OCI-LY1 (cell line): ENCODE data around the gene ELL2.

ENCODE experiments used
- H2AFZ ChIP-seq: fragments of 200-600 bp; sonication (generic), shearing (Covaris generic); 2 replicates; pipeline ENCODE4 v1.6.0; 2014; ENCODE audit warnings: antibody characterized with exemption, mild to moderate bottlenecking, low read length
- H3F3A ChIP-seq: fragments of 200-600 bp; sonication (generic), shearing (Covaris generic); 2 replicates; pipeline ENCODE4 v1.6.0; 2014; ENCODE audit warnings: mild to moderate bottlenecking, antibody characterized with exemption, low read length, moderate library complexity; ENCODE audit not compliant: insufficient read depth
- H3K27ac ChIP-seq: fragments of 200-600 bp; sonication (generic); 2 replicates; pipeline ENCODE4 v1.5.1; 2014; ENCODE audit warnings: low read length, mixed run types, mild to moderate bottlenecking, low read depth; ENCODE audit not compliant: poor library complexity, severe bottlenecking
- H3K27me3 ChIP-seq: fragments of 200-600 bp; sonication (generic); 2 replicates; pipeline ENCODE4 v1.6.0; 2014; ENCODE audit warnings: antibody characterized with exemption, mild to moderate bottlenecking, low read length, moderate library complexity; ENCODE audit not compliant: insufficient read depth
- H3K36me3 ChIP-seq: fragments of 200-600 bp; sonication (generic); 2 replicates; pipeline ENCODE4 v1.6.1; 2014; ENCODE audit warnings: mild to moderate bottlenecking, antibody characterized with exemption, low read length, moderate library complexity, mixed read lengths; ENCODE audit not compliant: insufficient read depth
- H3K4me1 ChIP-seq: fragments of 200-600 bp; sonication (generic); 2 replicates; pipeline ENCODE4 v1.5.1; 2014; ENCODE audit warnings: mild to moderate bottlenecking, low read length, moderate library complexity; ENCODE audit not compliant: insufficient read depth, severe bottlenecking
- H3K4me2 ChIP-seq: fragments of 200-600 bp; sonication (generic), shearing (Covaris generic); 2 replicates; pipeline ENCODE4 v1.6.1; 2014; ENCODE audit warnings: low read length
- H3K4me3 ChIP-seq: fragments of 200-600 bp; sonication (generic); 2 replicates; pipeline ENCODE4 v1.5.1; 2014; ENCODE audit warnings: low read length, low read depth, mild to moderate bottlenecking, mixed read lengths; ENCODE audit not compliant: poor library complexity, severe bottlenecking
- H3K79me2 ChIP-seq: fragments of 200-600 bp; shearing (Covaris generic); 2 replicates; pipeline ENCODE4 v1.6.1; 2016; ENCODE audit warnings: mixed run types, low read length, mixed read lengths; ENCODE audit not compliant: insufficient read depth
- H3K9ac ChIP-seq: fragments of 200-600 bp; sonication (generic), shearing (Covaris generic); 2 replicates; pipeline ENCODE4 v1.6.1; 2014; ENCODE audit warnings: mild to moderate bottlenecking, low read length, mixed read lengths
- H3K9me2 ChIP-seq: fragments of 200-600 bp; sonication (generic), shearing (Covaris generic); 2 replicates; pipeline ENCODE4 v1.6.1; 2014; ENCODE audit warnings: low read depth, mild to moderate bottlenecking, low read length, mixed read lengths
- H3K9me3 ChIP-seq: fragments of 200-600 bp; shearing (Covaris generic); 2 replicates; pipeline ENCODE4 v1.6.1; 2014; ENCODE audit warnings: low read length, mixed read lengths
- H4K20me1 ChIP-seq: fragments of 200-600 bp; sonication (generic), shearing (Covaris generic); 2 replicates; pipeline ENCODE4 v1.6.0; 2016; ENCODE audit warnings: mild to moderate bottlenecking, low read length; ENCODE audit not compliant: insufficient read depth
- EZH2 ChIP-seq: fragments of 200-600 bp; sonication (generic), shearing (Covaris generic); IDR thresholded peaks from 2 replicates; pipeline ENCODE4 v1.8.0; 2017; ENCODE audit warnings: borderline replicate concordance, mixed run types, mild to moderate bottlenecking, antibody characterized with exemption, low read length, moderate library complexity, mixed read lengths
- TF ChIP-seq, protein P1 (sequence below): fragments of 200-600 bp; sonication (generic), shearing (Covaris generic); IDR thresholded peaks from 2 replicates; pipeline ENCODE4 v1.5.1; 2017; ENCODE audit warnings: mild to moderate bottlenecking, antibody characterized with exemption, low read length, moderate library complexity, mixed read lengths

The ELL2 gene

DNA sequence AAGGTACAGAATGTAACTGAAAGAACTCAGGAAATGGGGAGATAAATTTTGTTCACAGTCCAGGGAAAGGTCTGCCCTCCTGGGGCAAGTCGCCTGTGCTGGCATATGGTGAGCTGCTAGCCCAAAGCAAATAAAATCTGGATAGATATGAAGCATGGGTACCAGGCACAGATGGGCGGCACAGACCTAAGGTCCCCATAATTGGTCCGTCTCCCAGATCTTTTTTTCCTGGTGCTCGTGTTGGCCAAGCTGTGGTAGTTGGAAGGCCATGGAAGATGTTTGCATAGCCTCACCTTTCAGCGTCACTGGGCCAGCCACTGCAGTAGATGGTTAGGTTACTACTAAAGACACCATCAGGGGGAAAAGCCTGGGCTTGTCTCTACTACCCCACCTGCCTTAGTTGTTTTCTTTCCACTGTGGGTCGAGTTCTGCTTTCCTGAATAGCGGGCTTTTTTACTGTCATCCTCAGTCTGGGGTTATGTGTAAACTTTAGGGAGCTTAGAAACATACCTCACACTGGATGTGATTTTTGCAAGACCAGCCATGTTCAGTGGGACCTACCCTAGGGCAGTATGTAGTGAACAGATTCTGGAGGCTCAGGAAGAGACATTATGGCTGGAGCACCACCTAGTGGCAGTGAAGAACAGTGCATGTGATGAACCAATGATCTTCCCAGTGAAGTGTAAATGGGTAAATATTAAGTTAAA is 114.9 kb downstream of the ELL2 start:
- no peaks in the 10 kb centered on the region for H3K9me2 ChIP-seq
- no peaks in the 10 kb centered on the region for H3K9me3 ChIP-seq
- H3K4me1 ChIP-seq: peaks cover 8% of the 10 kb centered on the region
- no peak overlapping the region for H3K4me2 ChIP-seq
- no peaks in the 10 kb centered on the region for H4K20me1 ChIP-seq
- H3K4me3 ChIP-seq: no peak overlapping the region
- no peak overlapping the region for H2AFZ ChIP-seq
- H3K36me3 ChIP-seq: no peaks in the 10 kb centered on the region
- H3K79me2 ChIP-seq: no peaks in the 10 kb centered on the region
- no peak overlapping the region for H3K27ac ChIP-seq
- H3F3A ChIP-seq: no peaks in the 10 kb centered on the region
- no peaks in the 10 kb centered on the region for H3K27me3 ChIP-seq
- no peak for TF ChIP-seq EZH2
- TF ChIP-seq, protein P1, sequence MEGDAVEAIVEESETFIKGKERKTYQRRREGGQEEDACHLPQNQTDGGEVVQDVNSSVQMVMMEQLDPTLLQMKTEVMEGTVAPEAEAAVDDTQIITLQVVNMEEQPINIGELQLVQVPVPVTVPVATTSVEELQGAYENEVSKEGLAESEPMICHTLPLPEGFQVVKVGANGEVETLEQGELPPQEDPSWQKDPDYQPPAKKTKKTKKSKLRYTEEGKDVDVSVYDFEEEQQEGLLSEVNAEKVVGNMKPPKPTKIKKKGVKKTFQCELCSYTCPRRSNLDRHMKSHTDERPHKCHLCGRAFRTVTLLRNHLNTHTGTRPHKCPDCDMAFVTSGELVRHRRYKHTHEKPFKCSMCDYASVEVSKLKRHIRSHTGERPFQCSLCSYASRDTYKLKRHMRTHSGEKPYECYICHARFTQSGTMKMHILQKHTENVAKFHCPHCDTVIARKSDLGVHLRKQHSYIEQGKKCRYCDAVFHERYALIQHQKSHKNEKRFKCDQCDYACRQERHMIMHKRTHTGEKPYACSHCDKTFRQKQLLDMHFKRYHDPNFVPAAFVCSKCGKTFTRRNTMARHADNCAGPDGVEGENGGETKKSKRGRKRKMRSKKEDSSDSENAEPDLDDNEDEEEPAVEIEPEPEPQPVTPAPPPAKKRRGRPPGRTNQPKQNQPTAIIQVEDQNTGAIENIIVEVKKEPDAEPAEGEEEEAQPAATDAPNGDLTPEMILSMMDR: peak; percentile 94
- H3K9ac ChIP-seq: no peak overlapping the region

GRCh38 chr5:95845391-95845790 is 116.3 kb downstream of the ELL2 start:
- TF ChIP-seq EZH2: no peak
- TF ChIP-seq, protein P1: no peak

GRCh38 chr5:95843733-95844223 is 117.9 kb downstream of the ELL2 start:
- Histone ChIP-seq H3K4me2 (no peak overlapping the region), H3K9me3 (no peaks in the 10 kb centered on the region), H4K20me1 (no peaks in the 10 kb centered on the region), H3K27me3 (no peaks in the 10 kb centered on the region), H3F3A (no peaks in the 10 kb centered on the region), H3K36me3 (no peaks in the 10 kb centered on the region), H3K4me1 (peaks cover 8% of the 10 kb centered on the region), H3K79me2 (no peaks in the 10 kb centered on the region), H3K9ac (no peak overlapping the region), H3K4me3 (no peak overlapping the region), H2AFZ (no peak overlapping the region), H3K9me2 (no peaks in the 10 kb centered on the region), H3K27ac (no peak overlapping the region)
- TF ChIP-seq, protein P1: no peak
- no peak for TF ChIP-seq EZH2

More at GRCh38 chr5:95845391-95845790, 116.3 kb downstream of the ELL2 start:
- no peaks in the 10 kb centered on the region for H3K9me2 ChIP-seq
- H4K20me1 ChIP-seq: no peaks in the 10 kb centered on the region
- no peaks in the 10 kb centered on the region for H3K27me3 ChIP-seq
- H3F3A ChIP-seq: no peaks in the 10 kb centered on the region
- H3K79me2 ChIP-seq: no peaks in the 10 kb centered on the region
- no peak overlapping the region for H3K27ac ChIP-seq
- peaks cover 8% of the 10 kb centered on the region for H3K4me1 ChIP-seq
- no peaks in the 10 kb centered on the region for H3K36me3 ChIP-seq
- no peak overlapping the region for H3K9ac ChIP-seq
- no peak overlapping the region for H2AFZ ChIP-seq
- H3K4me3 ChIP-seq: no peak overlapping the region
- no peak overlapping the region for H3K4me2 ChIP-seq
- no peaks in the 10 kb centered on the region for H3K9me3 ChIP-seq
